Measurements from ENCODE around the gene MS4A15.

DNA sequence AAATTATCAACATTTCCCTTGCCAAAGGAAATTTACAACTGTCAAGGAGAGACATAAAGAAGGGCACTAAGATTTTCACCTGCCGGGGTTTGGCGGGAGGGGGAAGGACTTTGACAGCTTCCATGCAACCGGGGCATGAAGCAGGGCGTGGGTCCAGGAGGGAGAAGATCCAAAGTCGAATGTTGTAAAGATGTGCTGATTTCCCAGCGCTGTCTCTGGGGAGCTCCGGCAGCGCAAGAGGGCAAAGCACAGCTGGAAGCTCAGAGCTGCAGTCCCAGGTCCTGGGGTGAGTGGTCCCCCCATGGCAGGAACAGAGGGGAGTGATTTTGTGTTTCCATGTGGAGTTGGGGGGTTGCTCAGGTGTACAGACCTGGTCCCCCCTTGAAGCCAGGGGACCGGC, 28.5 kb downstream of the MS4A15 start, which contains the start of gene MS4A10:
- TF ChIP-seq CTCF (IDR thresholded peaks at IDR 0.05; ENCODE audit: insufficient read depth, low read length) (no peak), POLR2AphosphoS5 (IDR thresholded peaks at IDR 0.05; ENCODE audit: low read depth) (no peak), GABPA (IDR thresholded peaks at IDR 0.05; ENCODE audit: low read depth) (no peak)
- TF ChIP-seq, protein P1, sequence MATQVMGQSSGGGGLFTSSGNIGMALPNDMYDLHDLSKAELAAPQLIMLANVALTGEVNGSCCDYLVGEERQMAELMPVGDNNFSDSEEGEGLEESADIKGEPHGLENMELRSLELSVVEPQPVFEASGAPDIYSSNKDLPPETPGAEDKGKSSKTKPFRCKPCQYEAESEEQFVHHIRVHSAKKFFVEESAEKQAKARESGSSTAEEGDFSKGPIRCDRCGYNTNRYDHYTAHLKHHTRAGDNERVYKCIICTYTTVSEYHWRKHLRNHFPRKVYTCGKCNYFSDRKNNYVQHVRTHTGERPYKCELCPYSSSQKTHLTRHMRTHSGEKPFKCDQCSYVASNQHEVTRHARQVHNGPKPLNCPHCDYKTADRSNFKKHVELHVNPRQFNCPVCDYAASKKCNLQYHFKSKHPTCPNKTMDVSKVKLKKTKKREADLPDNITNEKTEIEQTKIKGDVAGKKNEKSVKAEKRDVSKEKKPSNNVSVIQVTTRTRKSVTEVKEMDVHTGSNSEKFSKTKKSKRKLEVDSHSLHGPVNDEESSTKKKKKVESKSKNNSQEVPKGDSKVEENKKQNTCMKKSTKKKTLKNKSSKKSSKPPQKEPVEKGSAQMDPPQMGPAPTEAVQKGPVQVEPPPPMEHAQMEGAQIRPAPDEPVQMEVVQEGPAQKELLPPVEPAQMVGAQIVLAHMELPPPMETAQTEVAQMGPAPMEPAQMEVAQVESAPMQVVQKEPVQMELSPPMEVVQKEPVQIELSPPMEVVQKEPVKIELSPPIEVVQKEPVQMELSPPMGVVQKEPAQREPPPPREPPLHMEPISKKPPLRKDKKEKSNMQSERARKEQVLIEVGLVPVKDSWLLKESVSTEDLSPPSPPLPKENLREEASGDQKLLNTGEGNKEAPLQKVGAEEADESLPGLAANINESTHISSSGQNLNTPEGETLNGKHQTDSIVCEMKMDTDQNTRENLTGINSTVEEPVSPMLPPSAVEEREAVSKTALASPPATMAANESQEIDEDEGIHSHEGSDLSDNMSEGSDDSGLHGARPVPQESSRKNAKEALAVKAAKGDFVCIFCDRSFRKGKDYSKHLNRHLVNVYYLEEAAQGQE (IDR thresholded peaks at IDR 0.05; ENCODE audit: insufficient replicate concordance, low read depth), result no peak
